GM21786 (cell line): ENCODE results near the gene HAPLN2.
"Not testable (repeated sequence)": the region's sequence is repeated elsewhere in the genome, so short reads cannot be mapped to it uniquely, and the experiment has no call there.

Source experiments
- ATAC-seq: cut with Tn5 transposase; IDR thresholded peaks from one replicate; pipeline ENCODE4 v1.9.1; 2021; ENCODE audit not compliant: unreplicated experiment

HAPLN2 gene

DNA sequence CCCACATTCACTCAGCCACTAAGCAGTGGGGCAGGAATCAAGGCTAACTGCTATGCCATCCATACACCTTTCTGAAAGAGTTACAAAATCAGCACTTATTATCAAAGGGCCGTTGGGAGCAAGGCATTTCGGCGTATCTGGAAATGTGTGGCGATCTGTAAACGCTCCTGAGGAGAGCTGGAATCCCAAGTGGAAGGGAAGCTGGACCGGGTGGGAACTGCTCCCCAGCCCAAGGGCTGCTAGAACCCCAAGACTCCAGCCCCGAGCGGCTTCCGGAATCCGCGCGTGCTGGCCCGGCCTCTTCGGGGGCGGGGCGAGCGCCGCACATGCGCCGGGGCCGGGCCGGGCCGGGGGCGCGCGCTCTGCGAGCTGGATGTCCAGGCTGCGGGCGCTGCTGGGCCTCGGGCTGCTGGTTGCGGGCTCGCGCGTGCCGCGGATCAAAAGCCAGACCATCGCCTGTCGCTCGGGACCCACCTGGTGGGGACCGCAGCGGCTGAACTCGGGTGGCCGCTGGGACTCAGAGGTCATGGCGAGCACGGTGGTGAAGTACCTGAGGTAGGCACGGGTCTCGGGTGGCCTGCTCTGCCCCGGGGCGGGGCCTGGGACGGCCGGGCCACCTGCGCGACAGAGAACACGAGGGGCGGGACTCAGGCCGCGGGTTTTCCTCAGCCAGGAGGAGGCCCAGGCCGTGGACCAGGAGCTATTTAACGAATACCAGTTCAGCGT lies 27.6 kb upstream of the HAPLN2 start, which contains the start of gene NAXE:
Gene NAXE (plus strand): TSS at position 345 of the 726 bp plus-strand sequence. CDS start 29 bp downstream, at position 374.
- peak; percentile 60 for ATAC-seq

DNA sequence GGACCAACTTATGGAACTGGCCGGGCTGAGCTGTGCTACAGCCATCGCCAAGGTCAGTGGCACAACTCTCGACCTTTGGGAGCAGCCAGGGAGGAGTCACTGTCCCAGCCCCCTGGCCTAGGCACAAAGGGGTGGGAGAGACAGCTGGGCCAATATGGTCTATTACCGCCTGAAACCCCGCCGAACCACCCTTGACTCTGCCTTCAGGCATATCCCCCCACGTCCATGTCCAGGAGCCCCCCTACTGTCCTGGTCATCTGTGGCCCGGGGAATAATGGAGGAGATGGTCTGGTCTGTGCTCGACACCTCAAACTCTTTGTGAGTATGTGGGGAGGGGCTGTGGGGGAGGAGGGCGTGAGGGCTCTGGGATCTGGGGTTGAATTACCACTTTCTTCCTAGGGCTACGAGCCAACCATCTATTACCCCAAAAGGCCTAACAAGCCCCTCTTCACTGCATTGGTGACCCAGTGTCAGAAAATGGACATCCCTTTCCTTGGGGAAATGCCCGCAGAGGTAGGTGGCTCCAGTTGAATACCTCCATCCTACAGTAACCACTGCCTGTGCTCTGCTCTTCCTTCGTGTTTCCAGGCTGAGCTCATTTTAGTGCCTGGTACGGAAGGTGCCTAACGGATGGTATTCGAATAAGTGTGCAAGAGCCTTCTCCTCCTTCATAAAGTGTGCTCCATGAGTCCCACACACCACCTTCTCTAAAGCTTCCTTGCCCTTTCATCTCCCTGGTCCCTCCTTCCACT lies 26.9 kb upstream of the HAPLN2 start:
- ATAC-seq = no peak

DNA sequence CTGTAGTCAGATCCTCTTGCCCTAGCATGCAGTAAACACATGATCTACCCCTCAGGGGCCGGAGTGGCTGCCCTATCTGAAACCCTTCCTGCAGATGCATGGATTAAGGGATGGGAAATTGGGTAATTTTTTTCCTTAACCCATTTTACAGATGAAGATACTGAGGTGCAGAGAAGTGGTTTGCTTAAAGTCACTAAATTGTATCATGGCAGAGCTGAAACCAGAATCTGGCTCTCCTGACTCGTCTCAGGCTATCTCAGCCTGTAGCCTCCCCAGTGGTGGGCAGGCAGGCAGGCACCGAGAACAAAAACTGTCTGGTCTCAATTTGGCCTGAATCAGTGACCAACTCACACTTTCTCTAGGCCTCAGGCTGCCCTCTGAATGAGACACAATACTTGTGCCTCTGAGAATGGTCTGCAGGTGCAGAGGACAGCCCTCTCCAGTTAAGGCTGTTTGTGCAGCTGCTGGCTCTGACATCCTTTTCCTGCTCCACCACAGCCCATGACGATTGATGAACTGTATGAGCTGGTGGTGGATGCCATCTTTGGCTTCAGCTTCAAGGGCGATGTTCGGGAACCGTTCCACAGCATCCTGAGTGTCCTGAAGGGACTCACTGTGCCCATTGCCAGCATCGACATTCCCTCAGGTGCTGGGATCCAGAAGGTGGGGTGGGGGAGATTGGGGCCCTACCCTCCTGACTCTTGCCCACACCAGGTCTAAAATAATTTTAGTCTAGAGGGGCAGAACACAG lies 26.1 kb upstream of the HAPLN2 start:
- ATAC-seq = no peak

DNA sequence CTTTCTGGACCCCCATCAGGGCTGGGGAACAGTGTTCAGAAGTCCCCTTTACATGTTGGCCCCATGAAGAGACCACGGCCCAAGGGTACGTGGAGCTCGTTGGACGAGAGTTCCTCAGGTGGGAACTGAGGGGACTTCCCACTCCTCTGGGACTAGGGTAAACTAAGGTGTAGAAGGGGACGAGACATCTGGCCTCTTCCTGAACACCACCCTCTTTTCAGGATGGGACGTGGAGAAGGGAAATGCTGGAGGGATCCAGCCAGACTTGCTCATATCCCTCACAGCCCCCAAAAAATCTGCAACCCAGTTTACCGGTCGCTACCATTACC lies 25.6 kb upstream of the HAPLN2 start:
- ATAC-seq = no peak

DNA sequence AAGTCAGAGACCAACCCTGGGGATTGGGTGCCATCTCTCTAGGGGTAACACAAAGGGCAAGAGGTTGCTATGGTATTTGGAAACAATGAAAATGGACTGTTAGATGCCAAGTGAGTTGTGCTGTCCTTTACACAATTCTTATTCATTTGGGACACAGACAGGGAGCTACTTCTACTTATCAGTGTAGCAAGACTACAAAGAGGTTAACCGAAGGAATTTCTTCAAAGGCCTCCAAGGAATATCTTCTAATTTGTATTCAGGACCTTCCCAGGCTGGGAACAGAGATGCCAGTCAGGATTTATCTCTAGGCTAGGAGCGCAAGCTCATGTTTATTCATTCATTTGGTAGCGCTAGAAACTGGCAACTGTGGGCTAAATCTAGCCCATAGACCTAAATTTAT lies 25.0 kb upstream of the HAPLN2 start:
- ATAC-seq = no peak

DNA sequence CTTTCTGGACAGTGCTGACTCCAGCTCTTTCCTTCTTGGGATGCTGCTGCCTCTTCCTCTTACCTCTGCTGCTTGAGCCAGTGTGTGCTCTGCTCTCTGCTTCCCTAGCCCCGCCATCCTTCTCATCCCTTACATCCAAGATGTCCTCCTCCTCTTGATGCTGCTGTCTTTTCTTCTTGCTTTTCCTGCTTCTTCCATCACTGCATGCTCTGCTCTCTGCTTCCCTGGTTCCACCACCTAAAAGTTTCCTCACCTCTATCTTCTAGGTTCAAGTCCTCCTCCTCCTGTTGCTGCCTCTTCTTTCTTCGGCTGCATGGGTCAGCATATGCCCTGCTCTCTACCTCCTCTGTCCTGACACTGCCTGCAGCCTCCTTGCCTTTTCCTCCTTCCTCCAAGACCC lies 24.2 kb upstream of the HAPLN2 start:
- ATAC-seq = no peak

DNA sequence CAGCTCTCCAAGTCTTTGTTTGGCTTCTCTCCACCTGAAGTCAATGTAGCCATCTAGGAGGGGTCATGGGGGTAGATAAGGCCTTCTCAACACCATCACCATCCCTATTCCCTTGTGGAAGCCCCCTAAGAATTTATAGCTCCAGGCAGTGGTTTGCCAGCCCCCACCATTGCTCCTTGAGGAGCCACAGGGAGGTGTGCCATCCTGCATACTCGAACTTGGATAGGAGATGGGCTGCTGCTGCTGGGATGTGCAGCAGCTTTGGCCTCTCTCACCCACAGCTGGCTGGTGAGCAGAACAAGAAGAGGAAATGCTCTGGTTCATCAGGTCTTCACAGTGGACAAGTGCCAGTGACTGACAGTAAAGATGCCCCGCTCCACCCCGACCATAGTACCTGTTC lies 22.8 kb upstream of the HAPLN2 start:
- no peak for ATAC-seq

DNA sequence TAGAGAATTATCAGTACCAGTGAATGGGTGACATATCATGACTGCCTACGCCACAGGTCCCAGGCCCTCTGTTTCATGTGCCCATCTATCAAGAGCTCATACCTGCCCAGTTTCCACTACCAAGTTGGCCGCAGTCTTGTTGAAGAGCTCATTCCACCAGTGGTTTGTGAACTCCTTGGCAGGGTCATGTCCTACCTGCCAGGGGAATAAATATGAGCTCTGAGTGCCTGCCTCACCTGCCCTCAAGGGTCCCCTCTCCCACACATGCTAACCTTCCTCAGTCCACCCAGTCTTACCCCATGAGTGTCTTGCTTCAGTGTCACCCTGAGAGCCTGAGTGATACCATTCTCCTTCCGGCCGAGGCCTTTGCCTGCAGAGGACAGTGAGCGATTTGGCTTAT lies 21.1 kb upstream of the HAPLN2 start:
- ATAC-seq = no peak

DNA sequence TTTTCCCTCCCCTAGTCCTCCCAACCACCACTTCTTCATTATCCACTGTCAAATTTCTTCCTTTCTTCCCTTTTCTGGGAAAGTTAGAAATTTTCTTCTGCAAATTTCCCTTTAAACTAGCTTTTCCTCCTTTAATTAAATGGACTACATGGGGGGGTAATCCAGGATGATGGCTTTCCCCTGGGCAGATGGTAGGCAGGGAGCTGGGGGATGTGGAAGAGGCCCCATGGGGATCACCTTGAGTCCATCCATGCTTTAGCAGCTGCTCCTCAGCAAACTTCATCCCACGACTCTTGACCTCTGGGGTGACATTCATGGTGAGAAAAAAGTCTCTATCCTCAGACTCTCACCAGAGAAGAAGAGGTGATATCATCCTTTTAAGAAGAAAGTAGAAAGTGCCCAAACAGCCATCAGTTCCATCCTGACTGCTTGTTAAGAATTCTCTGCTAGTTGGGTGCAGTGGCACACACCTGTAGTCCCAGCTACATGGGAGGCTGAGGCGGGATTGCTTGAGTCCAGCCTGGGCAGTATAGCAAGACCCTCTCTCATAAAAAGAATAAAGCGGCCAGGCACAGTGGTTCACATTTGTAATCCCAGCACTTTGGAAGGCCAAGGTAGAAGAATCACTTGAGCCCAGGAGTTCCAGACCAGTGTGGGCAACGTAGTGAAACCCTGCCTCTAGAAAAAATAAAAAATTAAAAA lies 20.3 kb upstream of the HAPLN2 start:
- no peak for ATAC-seq

DNA sequence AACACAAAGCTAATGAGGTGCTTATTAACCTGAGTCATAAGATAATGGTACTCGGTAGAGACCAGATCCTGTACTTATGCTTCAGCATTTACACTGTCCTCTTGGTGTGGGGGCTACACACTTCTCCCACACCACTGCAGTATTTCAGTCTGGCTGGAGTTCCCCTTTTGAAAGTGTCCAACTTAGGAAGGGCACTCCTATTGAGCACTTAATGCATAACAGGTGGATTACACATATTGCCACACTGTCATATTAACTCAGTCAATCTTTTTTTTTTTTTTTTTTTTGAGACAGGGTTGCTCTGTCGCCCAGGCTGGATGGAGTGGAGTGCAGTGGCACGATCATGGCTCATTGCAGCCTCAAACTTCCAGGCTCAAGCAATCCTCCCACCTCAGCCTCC lies 19.4 kb upstream of the HAPLN2 start:
- no peak for ATAC-seq

DNA sequence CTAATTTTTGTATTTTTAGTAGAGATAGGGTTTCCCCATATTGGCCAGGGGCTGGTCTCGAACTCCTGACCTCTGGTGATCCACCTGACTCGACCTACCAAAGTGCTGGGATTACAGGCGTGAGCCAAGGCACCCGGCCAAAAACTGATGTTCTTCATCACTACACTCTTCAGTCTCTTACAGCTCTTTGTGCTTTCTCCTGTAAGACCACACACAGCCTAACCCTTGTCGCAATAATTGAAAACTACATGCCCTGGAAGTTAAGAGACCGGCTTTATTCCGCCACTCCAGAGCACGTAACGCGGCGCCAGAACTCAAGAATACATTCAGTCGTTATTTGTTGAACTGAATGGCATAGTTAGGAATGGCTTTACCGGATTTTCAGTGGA lies 18.5 kb upstream of the HAPLN2 start:
- no peak for ATAC-seq

DNA sequence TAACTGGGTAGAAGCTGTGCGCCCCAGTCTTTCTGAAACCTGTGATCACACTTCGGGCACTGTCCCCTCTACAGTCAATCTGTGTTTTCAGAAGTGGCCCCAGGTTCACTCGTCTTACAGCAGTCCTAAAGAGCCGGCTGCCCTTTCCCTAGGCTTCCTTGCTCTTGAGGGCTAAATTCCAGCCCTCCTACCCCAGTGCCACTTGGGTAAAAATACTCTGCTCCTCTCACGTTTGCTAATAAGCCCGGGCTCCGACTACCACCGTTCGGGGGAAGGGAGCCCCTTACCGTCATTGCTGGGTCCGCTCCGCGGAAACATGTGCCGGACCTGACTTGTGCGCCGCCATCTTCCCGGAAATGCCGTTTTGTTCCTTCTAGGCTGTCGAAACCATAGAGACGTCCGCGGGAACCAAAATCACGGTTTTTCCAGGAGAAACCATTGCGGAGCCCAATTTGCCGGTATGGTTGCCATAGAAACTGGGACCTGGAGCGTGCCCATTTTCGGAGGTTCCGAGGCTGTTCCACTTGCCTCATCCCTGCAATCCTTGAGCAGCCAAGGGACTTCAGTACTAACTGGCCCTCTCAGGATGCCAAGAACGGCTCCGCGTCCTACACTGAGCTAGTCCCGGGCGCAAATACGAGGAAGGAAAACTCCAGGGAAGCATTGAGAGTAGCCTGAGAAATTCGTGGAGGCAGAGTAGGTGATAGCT lies 17.9 kb upstream of the HAPLN2 start, which contains the start of gene GPATCH4:
Gene GPATCH4 (minus strand): TSS at position 358 of the 709 bp plus-strand sequence.
- peak; percentile 58 for ATAC-seq

DNA sequence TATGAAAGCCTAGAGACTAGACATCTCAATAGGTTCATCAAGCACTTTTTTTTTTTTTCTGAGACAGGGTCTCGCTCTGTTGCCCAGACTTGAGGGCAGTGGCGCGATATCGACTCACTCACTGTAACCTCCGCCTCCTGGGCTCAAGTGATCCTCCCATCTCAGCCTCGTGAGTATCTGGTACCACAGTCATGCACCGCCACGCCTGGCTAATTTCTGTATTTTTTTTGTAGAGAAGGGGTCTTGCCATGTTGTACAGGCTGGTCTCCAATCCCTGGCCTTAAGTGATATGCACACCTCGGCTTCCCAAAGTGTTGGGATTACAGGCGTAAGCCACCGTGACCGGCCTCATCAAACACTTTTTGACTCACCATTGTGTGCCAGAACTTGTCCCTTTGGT lies 17.3 kb upstream of the HAPLN2 start:
- no peak for ATAC-seq

DNA sequence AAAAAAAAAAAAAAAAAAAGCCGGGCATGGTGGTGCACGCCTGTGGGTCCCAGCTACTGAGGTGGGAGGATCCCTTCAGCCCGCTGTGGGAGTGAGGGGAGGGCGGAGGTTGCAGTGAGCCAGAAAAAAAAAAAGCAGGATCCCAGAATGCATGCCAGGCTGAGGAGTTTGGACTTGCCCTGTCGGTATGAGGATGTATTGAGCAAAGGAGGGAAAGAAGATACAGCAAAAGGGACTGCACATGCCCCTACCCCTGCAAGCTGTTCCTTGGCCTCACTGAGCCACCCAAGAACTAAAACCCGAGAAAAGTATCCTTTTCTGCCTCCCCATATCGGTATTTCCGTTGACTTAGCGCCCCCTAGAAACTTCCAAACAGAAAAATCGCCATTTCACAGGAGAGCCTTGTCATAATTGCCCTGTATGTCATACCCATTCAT lies 16.6 kb upstream of the HAPLN2 start:
- no peak for ATAC-seq

DNA sequence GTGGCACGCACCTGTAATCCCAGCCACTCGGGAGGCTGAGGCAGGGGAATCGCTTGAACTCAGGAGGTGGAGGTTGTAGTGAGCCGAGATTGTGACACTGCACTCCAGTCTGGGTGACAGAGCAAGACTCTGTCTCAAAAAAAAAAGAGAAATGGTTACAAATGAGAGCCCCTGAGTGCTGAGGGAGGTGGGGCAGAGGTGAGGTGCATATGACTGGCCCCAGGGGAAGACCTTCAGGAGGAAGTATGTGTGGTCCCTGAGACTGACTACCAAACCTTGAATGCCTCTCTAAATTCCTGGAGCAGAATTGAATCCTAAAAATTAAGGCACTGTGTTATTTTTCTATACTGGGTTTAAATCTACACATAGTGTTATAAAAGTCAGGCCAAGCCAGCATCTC lies 11.9 kb upstream of the HAPLN2 start:
- not testable (repeated sequence) for ATAC-seq

DNA sequence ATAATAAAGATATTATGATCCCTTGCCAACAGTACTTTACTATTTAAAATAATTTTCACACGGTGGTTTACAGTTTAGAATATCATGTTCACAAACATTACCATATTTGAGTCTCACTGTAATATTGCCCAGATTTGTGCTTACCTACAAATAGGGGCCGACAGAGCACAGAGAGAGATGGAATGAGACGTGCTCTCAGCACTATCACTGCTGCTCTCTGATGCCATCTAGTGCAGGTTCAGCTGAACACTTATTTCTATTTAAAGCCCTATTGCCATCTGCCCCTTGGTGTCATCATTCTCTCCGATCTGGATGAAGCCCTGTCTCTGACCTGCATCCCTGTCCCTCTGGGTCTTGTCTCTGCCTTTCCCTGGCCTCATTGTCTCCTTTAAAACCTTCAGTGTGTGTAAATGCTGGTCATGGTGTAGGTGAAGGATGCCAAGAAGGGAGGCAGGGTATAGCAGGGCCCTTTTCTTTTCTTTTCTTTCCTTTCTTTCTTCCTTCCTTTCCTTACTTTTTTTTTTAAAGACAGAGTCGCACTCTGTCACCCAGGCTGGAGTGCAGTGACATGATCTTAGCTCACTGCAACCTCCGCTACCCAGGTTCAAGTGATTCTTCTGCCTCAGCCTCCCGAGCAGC lies 11.1 kb upstream of the HAPLN2 start:
- ATAC-seq = peak; percentile 74

DNA sequence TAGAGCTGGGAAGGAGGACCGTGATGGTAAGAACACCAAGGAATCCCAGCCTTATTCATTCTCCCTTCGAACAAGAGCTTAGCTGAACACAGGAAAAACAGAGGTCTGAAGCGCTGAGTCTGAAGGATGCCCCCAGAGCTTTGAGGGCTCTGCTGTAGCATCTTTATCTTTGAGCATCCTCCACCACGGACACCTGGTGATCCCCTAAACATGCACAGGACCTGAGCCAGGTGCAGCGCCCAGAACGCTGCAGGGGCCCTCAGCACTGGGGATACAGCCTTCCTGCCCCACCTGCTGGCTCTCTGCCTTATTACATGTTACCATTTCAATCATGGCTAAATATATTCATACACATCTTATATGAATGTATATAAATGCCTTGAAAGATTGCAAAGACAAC lies 10.2 kb upstream of the HAPLN2 start:
- ATAC-seq = no peak

DNA sequence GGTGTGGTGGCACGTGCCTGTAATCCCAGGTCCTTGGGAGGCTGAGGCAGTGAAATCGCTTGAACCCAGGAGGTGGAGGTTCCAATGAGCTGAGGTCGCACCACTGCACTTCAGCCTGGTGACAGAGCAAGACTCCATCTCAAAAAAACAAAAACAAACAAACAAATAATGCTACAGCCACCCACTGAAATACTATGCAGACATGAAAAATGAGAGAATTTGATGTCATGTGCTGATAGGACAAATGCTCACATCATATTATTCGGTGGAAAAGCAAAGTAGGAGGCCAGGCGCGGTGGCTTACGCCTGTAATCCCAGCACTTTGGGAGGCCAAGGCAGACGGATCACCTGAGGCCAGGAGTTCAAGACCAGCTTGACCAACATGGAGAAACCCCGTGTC lies 9.1 kb upstream of the HAPLN2 start:
- ATAC-seq = not testable (repeated sequence)

DNA sequence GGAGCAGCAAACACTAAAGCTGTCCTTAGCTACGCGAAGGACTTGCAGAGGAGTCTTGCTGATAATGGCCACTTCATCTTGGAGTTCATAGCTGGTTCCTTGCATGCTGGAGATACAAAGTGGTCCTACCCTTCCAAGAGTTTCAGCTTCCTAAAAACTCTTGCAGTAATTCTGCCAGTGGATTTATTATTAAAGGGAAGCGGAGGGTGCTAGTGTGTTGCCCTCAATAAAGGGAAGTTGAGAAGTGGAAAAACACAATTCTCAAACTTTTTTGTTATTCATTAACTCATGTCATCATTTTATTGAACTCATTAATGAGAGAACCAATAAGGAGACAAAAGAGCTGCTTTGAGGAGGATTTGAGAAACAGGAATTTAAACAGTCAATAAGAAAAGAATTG lies 6.5 kb upstream of the HAPLN2 start:
- ATAC-seq = no peak

DNA sequence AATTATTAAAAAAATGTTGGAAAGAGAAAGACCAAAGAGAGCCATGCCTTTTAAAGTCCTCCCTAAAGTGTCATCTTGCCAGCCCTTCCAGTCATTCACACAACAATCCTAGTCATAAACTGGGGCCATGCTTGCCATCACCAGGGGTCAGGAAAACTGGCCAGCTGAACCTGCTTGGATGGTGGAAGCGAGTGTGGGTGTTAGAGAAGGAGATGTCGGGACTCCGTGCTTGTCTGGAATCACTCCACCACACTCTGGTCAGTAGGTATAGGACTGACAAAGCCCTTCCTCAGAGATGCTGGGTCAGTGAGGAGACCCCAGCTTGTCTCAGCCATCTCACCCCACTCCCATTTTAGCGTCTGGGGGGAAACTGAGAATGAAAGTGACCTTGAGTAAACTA lies 3.3 kb upstream of the HAPLN2 start:
- no peak for ATAC-seq
